Upper lobe of left lung (tissue), 6 donors: ENCODE measurements around the gene CTRL. TPM values are rescaled to one million over a fixed set of nuclear protein-coding genes. Genes with fewer than 3 reads are reported as not detected.

ENCODE experiments used
- ATAC-seq, 2 donors: fragments of 200-7000 bp; cut with Tn5 transposase; one replicate each; pipeline ENCODE4 v1.9.1; 2022; ENCODE audit warnings: mild to moderate bottlenecking in 2 of 2, moderate library complexity in 2 of 2; ENCODE audit not compliant: low FRiP score in 2 of 2
- DNase-seq, 2 donors: peaks; one replicate each; pipeline ENCODE4 v3.0.0-alpha.2; 2019 to 2020
- H3K27ac ChIP-seq, 4 donors: fragments of 200-600 bp; sonication (generic); one replicate each; pipeline ENCODE4 v1.5.1; 2016 to 2019
- H3K27me3 ChIP-seq, 4 donors: fragments of 200-600 bp; sonication (generic); one replicate each; pipeline ENCODE4 v1.5.1; 2017 to 2019
- H3K36me3 ChIP-seq, 4 donors: fragments of 200-600 bp; sonication (generic); one replicate each; pipeline ENCODE4 v1.5.1; 2016 to 2019
- H3K4me1 ChIP-seq, 4 donors: fragments of 200-600 bp; sonication (generic); one replicate each; pipeline ENCODE4 v1.5.1; 2018 to 2019
- H3K4me3 ChIP-seq, 4 donors: fragments of 200-600 bp; sonication (generic); one replicate each; pipeline ENCODE4 v1.5.1; 2017 to 2019; ENCODE audit warnings: mild to moderate bottlenecking in 2 of 4, moderate library complexity in 1 of 4
- H3K9me3 ChIP-seq, 4 donors: fragments of 200-600 bp; sonication (generic); one replicate each; pipeline ENCODE4 v1.5.1; 2018 to 2019
- EP300 ChIP-seq, 4 donors: sonication (generic); formaldehyde crosslinking; IDR thresholded peaks; one replicate each; pipeline ENCODE4 v1.5.1; 2017; ENCODE audit warnings: antibody characterized with exemption in 4 of 4, control low read depth in 2 of 4
- POLR2A ChIP-seq, 4 donors: fragments of 450-650 bp; IDR thresholded peaks; one replicate each; pipeline ENCODE4 v1.5.1; 2016 to 2017; ENCODE audit warnings: antibody characterized with exemption in 4 of 4, mild to moderate bottlenecking in 2 of 4
- POLR2AphosphoS5 ChIP-seq, 2 donors: sonication (generic); formaldehyde crosslinking; IDR thresholded peaks; one replicate each; pipeline ENCODE4 v1.5.1; 2017; ENCODE audit warnings: antibody characterized with exemption in 2 of 2
- WGBS, 2 donors: methylation state at CpG; one replicate each; pipeline ENCODE4 v1.1.5; 2017 to 2018; 5-methylcytosine and 5-hydroxymethylcytosine counted together
- total RNA-seq, 6 donors: library from RNA; depleted of rRNA in 4 of 6; stranded (reverse); fragments of >200 nt in 4 of 6; gene quantifications; one replicate each; pipeline versions ENCODE4 v1.1.0 to v1.2.1, GENCODE V29; 2016 to 2021
- TF ChIP-seq, protein P1 (sequence below), 6 experiments: fragments of 450-650 bp in 4 of 6; fragments of 200-600 bp in 2 of 6; sonication (generic) in 2 of 6; IDR thresholded peaks; one replicate each; pipeline ENCODE4 v1.5.1; 2016 to 2019; ENCODE audit warnings: antibody characterized with exemption in 6 of 6
- donor health status: DM: no; HTN: no; CAD: no; lungs with moderate emphysema.
- donor health status: DM: no; HTN: yes; CAD: no; lungs with severe emphysema.

CTRL gene
- total RNA-seq, 6 donors from 2014 or later = 1.6 to 4.2 (median 2.4) TPM

DNA sequence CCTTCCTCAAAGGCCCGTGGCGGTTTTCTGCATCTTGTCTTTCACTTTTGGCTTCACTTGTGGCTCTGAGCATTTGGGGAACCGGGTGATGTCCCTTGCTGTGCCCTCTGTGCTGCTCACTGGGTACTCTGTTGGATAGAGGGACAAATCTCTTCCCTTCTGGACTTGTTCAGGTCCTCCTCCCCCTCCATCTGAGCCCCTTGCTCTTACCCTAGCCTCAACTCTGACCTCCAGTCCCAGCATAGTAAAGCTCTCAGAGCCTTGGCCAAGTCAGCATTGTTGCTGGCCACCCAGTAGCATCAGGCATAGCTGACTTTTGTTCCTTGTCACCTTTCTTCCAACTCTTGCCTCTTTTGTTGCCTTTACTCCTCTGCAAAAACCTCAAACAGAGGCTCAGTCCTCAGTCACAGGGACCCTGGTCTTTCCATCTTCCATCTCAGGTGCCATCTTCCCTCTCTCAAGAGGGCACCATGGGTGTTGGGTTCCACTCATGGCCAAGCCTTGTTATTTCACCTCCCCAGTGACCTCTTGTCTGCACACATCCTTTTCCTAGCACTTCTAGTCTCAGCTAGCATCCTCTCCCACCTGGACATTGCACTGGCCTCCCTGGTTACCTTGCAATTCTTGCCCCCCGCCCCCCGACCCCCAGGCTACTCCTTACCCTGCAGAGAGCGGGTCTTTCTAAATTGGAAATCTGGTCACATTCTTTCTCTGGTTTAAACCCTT, 5.4 kb upstream of the CTRL start:
- H3K4me1 ChIP-seq = peaks cover 17 to 40% (median 20%) of the 10 kb centered on the region in 4 donors
- peak overlapping the region; percentile 92 to 98 (median 95) for H3K27ac ChIP-seq
- H3K36me3 ChIP-seq = peaks cover 0 to 49% (median 39%) of the 10 kb centered on the region in 4 donors
- ATAC-seq (no peak), DNase-seq (peak in 1 of 2 donors; percentile 87)
- H3K9me3 ChIP-seq = no peaks in the 10 kb centered on the region
- H3K27me3 ChIP-seq = no peaks in the 10 kb centered on the region
- WGBS, 2 donors = 47 to 48% methylated on average over 6 of the region's 6 CpGs
- TF ChIP-seq EP300 (IDR thresholded peaks at IDR 0.05) (no peak), POLR2A (IDR thresholded peaks at IDR 0.05) (peak in 2 of 4 donors; percentile 7 to 10)
- H3K4me3 ChIP-seq = peak overlapping the region; percentile 74 to 95 (median 91)

GRCh38 chr16:67936124-67936879, 4.6 kb upstream of the CTRL start, which contains the start of gene PSMB10:
PSMB10 (minus strand) TSS chr16:67936850; CDS start chr16:67936749, 101 bp downstream.
- TF ChIP-seq POLR2AphosphoS5 (IDR thresholded peaks at IDR 0.05) (peak; percentile 43 to 56), EP300 (IDR thresholded peaks at IDR 0.05) (no peak), POLR2A (IDR thresholded peaks at IDR 0.05) (peak in 3 of 4 donors; percentile 43 to 80 (median 64))
- 0 to 1% methylated on average over 17 to 50 of the region's 54 CpGs for WGBS, 2 donors
- Histone ChIP-seq H3K4me3 (peak within 1 kb of the TSS; percentile 74 to 95 (median 91)), H3K4me1 (peaks cover 17 to 36% (median 20%) of the 10 kb centered on the region in 4 donors), H3K9me3 (no peaks in the 10 kb centered on the region), H3K36me3 (peaks cover 0 to 43% (median 37%) of the 10 kb centered on the region in 4 donors), H3K27ac (peak within 1 kb of the TSS; percentile 92 to 98 (median 95)), H3K27me3 (no peaks in the 10 kb centered on the region)
- peak; percentile 76 to 82 for ATAC-seq
- DNase-seq = peak; percentile 40 to 88

DNA sequence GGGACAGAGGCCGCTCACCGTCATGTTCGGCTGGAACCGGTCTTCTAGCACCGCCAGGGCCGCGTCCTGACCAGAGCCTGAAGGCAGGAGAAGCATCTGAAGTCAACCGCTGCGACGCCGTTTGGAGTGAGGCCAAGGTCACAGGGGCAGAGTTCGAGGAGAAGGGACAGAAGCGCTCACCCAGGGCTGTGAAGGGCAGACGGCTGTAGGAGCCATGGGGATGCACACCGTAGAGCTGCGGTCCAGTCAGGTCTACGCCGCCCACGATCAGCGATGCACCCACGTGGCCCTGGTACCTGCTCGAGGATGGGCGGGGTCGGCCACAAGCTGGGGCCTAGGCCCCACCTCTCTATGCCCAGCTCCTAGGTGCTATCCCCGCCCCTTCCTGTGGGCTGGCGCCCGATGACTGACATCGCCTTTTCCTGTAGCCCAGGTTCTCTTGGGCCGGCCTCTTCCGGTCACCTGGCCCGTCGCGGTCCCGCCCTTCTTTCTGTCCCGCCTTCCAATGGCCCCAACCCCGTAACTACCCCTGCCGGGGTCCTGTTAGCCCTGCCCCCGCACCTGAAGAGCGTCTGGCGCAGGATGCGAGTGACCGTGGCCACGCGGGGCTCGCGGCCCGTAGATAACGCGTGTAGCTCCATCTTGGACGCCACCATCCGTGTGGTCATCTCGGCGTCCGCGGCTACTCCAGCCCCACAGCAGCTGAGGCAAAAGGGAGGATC, 3.9 kb upstream of the CTRL start:
- Histone ChIP-seq H3K27me3 (no peaks in the 10 kb centered on the region), H3K9me3 (no peaks in the 10 kb centered on the region), H3K36me3 (peaks cover 0 to 43% (median 40%) of the 10 kb centered on the region in 4 donors), H3K4me3 (peak overlapping the region; percentile 74 to 95 (median 91)), H3K4me1 (peaks cover 17 to 32% (median 20%) of the 10 kb centered on the region in 4 donors), H3K27ac (peak overlapping the region; percentile 92 to 98 (median 95))
- ATAC-seq (peak; percentile 91 to 97), DNase-seq (peak; percentile 96 to 98)
- 11% methylated on average over 31 of the region's 55 CpGs; no CpG with 5 or more reads in 1 of the 2 donors for WGBS, 2 donors
- TF ChIP-seq POLR2AphosphoS5 (IDR thresholded peaks at IDR 0.05) (peak; percentile 75 to 84), POLR2A (IDR thresholded peaks at IDR 0.05) (peak in 2 of 4 donors; percentile 58 to 80), EP300 (IDR thresholded peaks at IDR 0.05) (no peak)
- TF ChIP-seq, protein P1, sequence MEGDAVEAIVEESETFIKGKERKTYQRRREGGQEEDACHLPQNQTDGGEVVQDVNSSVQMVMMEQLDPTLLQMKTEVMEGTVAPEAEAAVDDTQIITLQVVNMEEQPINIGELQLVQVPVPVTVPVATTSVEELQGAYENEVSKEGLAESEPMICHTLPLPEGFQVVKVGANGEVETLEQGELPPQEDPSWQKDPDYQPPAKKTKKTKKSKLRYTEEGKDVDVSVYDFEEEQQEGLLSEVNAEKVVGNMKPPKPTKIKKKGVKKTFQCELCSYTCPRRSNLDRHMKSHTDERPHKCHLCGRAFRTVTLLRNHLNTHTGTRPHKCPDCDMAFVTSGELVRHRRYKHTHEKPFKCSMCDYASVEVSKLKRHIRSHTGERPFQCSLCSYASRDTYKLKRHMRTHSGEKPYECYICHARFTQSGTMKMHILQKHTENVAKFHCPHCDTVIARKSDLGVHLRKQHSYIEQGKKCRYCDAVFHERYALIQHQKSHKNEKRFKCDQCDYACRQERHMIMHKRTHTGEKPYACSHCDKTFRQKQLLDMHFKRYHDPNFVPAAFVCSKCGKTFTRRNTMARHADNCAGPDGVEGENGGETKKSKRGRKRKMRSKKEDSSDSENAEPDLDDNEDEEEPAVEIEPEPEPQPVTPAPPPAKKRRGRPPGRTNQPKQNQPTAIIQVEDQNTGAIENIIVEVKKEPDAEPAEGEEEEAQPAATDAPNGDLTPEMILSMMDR (IDR thresholded peaks at IDR 0.05) = peak in 4 of 6 experiments; percentile 20 to 46 (median 23)

GRCh38 chr16:67935101-67935401, 3.4 kb upstream of the CTRL start:
- Histone ChIP-seq H3K4me3 (peak overlapping the region; percentile 25 to 95 (median 91)), H3K27me3 (no peaks in the 10 kb centered on the region), H3K27ac (peak overlapping the region; percentile 92 to 98 (median 95)), H3K9me3 (no peaks in the 10 kb centered on the region), H3K4me1 (peaks cover 17 to 29% (median 19%) of the 10 kb centered on the region in 4 donors), H3K36me3 (peaks cover 0 to 42% (median 37%) of the 10 kb centered on the region in 4 donors)
- ATAC-seq = no peak
- no peak for DNase-seq
- no peak for TF ChIP-seq POLR2AphosphoS5 (IDR thresholded peaks at IDR 0.05)
- TF ChIP-seq POLR2A (IDR thresholded peaks at IDR 0.05) = no peak
- TF ChIP-seq, protein P1 (IDR thresholded peaks at IDR 0.05) = no peak
- no peak for TF ChIP-seq EP300 (IDR thresholded peaks at IDR 0.05)
- WGBS, 2 donors = 56 to 67% methylated on average over 12 to 13 of the region's 13 CpGs

DNA sequence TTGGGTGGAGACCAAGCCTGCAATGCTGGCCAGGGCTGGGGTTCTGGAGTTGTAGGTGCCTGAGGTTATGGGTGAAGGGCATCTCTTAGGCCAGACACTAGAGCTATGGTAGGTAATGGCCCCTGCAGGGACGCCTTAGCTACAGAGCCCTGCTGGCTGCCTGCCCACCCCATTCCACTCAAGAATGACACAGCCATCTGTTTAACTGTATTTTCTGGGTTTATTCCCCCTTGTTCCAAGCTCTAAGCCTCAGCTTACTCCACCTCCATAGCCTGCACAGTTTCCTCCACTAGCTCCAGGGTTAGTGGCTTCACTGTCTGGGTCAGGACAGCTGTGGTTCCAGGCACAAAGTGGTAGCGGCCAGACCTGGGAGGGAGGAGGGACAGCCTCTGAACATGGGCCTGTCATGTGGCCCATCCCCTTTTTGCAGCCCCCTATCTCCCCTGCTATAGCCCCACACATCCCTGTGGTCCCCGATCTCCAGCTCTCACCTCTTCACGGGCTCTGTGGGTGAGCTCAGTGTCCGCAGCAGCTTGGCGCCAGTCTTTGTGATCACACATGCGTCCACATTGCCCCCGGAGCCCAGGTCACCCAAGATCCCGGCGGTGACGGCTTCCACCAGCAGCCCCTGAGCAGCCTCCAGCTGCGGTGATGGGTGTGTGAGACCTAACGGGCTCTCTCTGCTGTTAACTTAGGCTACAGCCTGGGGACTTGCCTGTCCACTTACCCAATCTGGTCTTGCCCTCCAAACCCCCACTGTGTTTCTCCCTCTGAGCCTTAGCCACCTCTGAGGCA, 2.8 kb upstream of the CTRL start:
- H3K27me3 ChIP-seq = no peaks in the 10 kb centered on the region
- peak overlapping the region; percentile 19 to 98 (median 95) for H3K27ac ChIP-seq
- peak overlapping the region in 1 of 4 donors; percentile 88 for H3K4me3 ChIP-seq
- TF ChIP-seq, protein P1 (IDR thresholded peaks at IDR 0.05) = no peak
- TF ChIP-seq EP300 (IDR thresholded peaks at IDR 0.05) = no peak
- H3K36me3 ChIP-seq = peaks cover 0 to 42% (median 34%) of the 10 kb centered on the region in 4 donors
- H3K4me1 ChIP-seq = peaks cover 15 to 23% (median 19%) of the 10 kb centered on the region in 4 donors
- WGBS, 2 donors = 67 to 80% methylated on average over 4 to 13 of the region's 13 CpGs
- no peak for DNase-seq
- no peaks in the 10 kb centered on the region for H3K9me3 ChIP-seq
- ATAC-seq = no peak
